ENCODE measurements around the gene YKT6.
A peak's percentile ranks its signal among the peaks of the same experiment; 100 is the strongest.

YKT6 gene

DNA sequence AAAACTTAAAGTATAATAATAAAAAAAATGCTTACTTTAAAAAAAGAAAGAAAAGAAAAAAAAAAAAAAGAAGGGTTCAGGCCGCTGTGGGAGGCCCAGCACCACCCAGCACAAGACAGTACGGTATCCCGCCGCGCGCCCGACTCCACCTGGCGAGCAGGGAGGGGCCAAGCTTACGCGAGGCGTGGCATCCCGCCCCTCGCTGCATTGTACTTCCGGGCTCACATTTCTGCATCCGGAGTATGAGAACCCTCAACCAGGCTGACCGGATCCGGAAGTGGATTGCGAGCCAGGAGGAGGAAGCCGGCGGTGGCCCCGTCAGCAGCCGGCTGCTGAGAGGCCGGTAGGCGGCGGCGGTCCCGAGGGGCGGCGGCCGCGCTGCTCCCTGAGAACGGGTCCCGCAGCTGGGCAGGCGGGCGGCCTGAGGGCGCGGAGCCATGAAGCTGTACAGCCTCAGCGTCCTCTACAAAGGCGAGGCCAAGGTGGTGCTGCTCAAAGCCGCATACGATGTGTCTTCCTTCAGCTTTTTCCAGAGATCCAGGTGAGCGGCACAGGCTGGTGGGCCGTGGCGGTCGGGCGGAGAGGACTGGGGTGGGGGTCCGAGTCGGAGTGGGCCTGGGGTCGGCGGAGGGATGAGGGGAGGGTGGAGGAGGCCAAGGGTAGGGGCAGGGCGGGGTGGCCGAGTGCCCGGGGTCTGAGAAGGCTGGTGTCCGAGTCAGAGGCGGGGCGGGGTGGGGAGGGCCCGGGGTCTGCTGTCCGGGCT lies at the start of gene YKT6:
Gene YKT6 (plus strand): TSS at position 280 of the 763 bp plus-strand sequence. CDS start 158 bp downstream, at position 438.
- H3K4me3 ChIP-seq (ENCODE audit: low read depth, low read length): peak within 1 kb of the TSS; percentile 99
- peak within 1 kb of the TSS; percentile 56; the same call in 1 of the 2 replicates for H3K27ac ChIP-seq (ENCODE audit: low read depth, low read length)
- no peaks in the 10 kb centered on the region for H3K27me3 ChIP-seq (ENCODE audit: control insufficient read depth, insufficient read depth, low read length)

DNA sequence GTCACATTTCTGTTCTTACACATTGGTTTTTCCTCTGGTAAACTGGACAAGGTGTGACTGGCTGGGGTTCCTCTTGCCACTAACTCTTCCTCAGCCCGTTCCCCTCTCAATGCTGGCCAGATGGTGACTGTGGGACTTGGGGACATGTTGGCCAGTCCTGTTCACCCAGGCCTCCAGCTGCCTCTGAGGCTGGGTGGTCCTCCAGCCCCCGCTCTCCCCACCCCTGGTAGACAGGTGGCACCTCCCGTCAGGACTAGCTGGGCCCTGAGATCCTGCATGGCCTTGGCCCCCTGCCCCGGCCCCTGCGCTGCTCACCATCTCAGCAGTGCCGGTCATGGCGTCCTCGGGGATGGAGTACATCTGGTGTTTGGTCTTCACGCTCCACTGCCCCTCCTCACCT lies 48.8 kb upstream of the YKT6 start:
- Histone ChIP-seq H3K9ac (ENCODE audit: low read length) (no peak overlapping the region), H3K36me3 (ENCODE audit: control insufficient read depth, insufficient read depth, low read length) (no peaks in the 10 kb centered on the region), H3K4me1 (ENCODE audit: control insufficient read depth, insufficient read depth, low read length) (peaks cover 11% of the 10 kb centered on the region), H3K4me3 (ENCODE audit: low read depth, low read length) (no peak overlapping the region), H3K27ac (ENCODE audit: low read depth, low read length) (no peak overlapping the region), H3K9me3 (ENCODE audit: control insufficient read depth, insufficient read depth, low read depth, low read length) (no peaks in the 10 kb centered on the region), H3K27me3 (ENCODE audit: control insufficient read depth, insufficient read depth, low read length) (no peaks in the 10 kb centered on the region)

More for the DNA sequence above, at the start of gene YKT6:
- H3K9ac ChIP-seq (ENCODE audit: low read length): peak within 1 kb of the TSS; percentile 93
- H3K9me3 ChIP-seq (ENCODE audit: control insufficient read depth, insufficient read depth, low read depth, low read length): no peaks in the 10 kb centered on the region
- no peaks in the 10 kb centered on the region for H3K4me1 ChIP-seq (ENCODE audit: control insufficient read depth, insufficient read depth, low read length)
- peaks cover 18% of the 10 kb centered on the region for H3K36me3 ChIP-seq (ENCODE audit: control insufficient read depth, insufficient read depth, low read length)

DNA sequence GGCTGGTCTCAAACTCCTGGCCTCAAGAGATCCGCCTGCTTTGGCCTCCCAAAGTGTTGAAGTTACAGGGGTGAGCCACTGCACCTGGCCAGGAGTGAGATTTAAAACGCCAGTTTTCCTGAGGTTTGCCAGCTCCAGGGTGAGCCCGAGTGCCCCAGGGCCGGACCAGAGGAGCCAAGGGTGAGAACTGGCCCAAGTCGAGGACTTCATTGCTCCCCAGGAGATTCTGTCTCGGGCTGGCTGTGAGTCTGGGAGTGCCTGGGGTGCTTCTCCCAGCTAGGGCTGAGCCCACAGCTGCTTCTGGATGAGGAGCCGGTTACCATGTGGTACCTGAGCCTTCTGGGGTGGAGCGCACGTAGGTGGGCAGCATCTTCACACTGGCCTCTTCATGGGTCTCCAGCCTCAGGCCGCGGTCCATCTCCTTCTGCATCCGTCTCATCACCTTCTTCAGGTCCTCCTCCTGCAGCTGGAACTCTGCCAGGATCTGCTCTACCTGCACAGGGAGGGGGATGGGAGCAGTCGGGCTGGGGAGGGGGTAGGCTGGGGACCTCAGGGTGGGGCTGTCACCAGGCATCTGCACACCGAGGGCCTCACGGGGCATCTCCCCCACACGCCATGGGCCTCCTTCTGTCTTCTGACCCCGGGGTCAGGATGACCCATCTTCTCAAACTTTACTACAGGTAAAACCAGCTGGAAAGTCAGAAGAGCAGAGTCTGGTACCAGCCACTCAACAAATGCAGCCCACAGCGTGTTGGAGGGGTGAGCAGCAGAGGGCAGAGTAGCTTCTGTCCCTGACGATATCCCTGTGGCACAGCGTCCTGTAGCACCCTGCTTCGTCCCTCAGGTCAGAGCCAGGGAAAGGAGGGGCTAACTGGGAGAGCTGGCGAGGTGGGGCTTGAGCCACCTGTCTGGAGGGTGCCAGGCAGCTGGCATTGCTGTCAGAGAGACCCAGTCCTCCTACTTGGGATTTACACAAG lies 47.5 kb upstream of the YKT6 start:
- Histone ChIP-seq H3K36me3 (ENCODE audit: control insufficient read depth, insufficient read depth, low read length) (no peaks in the 10 kb centered on the region), H3K9me3 (ENCODE audit: control insufficient read depth, insufficient read depth, low read depth, low read length) (no peaks in the 10 kb centered on the region), H3K9ac (ENCODE audit: low read length) (no peak overlapping the region), H3K4me3 (ENCODE audit: low read depth, low read length) (no peak overlapping the region), H3K27me3 (ENCODE audit: control insufficient read depth, insufficient read depth, low read length) (no peaks in the 10 kb centered on the region), H3K27ac (ENCODE audit: low read depth, low read length) (no peak overlapping the region), H3K4me1 (ENCODE audit: control insufficient read depth, insufficient read depth, low read length) (peaks cover 5% of the 10 kb centered on the region; the same call in 1 of the 2 replicates)

DNA sequence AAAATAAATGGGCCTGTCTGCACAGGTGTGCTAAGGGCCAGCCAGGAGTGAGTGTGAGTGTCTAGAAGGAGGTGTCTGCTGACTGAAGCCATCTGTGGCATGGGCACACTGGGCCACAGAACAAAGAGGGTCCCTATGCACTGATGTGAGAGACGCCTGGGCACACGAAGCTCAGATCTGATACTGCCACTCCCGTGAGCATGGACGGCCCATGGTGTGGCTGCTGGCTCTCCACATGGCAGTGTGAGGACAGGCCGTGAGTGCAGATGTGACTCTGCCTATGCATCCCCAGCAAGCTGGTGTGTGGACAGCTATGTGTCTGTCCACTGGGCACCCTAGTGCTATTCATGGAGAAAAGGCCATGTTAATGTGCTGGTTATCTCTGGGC lies 46.8 kb upstream of the YKT6 start:
- Histone ChIP-seq H3K4me1 (ENCODE audit: control insufficient read depth, insufficient read depth, low read length) (peaks cover 5% of the 10 kb centered on the region; the same call in 1 of the 2 replicates), H3K36me3 (ENCODE audit: control insufficient read depth, insufficient read depth, low read length) (no peaks in the 10 kb centered on the region), H3K27ac (ENCODE audit: low read depth, low read length) (no peak overlapping the region), H3K4me3 (ENCODE audit: low read depth, low read length) (no peak overlapping the region), H3K27me3 (ENCODE audit: control insufficient read depth, insufficient read depth, low read length) (no peaks in the 10 kb centered on the region), H3K9me3 (ENCODE audit: control insufficient read depth, insufficient read depth, low read depth, low read length) (no peaks in the 10 kb centered on the region), H3K9ac (ENCODE audit: low read length) (no peak overlapping the region)

DNA sequence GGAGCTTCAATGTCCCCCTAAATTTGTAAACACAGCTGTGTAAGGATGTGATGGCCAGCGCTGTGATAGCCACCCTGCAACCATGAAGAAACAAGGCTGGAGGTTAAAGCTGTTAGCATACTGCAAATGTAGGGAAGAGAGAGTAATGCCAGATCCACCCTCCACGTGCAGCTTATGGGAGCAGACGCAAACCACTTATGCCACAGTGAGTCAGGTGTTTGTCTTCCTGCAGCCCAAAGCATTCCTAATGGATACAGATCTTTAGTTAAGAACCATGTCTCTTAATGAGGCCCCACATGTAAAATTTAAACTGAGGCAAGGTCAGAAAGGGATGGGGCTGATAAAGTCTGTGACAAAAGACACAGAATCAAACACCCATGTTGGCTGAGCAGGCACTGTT lies 46.1 kb upstream of the YKT6 start:
- no peaks in the 10 kb centered on the region for H3K36me3 ChIP-seq (ENCODE audit: control insufficient read depth, insufficient read depth, low read length)
- H3K9ac ChIP-seq (ENCODE audit: low read length): no peak overlapping the region
- H3K27me3 ChIP-seq (ENCODE audit: control insufficient read depth, insufficient read depth, low read length): no peaks in the 10 kb centered on the region
- H3K9me3 ChIP-seq (ENCODE audit: control insufficient read depth, insufficient read depth, low read depth, low read length): no peaks in the 10 kb centered on the region
- no peak overlapping the region for H3K4me3 ChIP-seq (ENCODE audit: low read depth, low read length)
- H3K4me1 ChIP-seq (ENCODE audit: control insufficient read depth, insufficient read depth, low read length): peaks cover 5% of the 10 kb centered on the region; the same call in 1 of the 2 replicates
- H3K27ac ChIP-seq (ENCODE audit: low read depth, low read length): no peak overlapping the region

DNA sequence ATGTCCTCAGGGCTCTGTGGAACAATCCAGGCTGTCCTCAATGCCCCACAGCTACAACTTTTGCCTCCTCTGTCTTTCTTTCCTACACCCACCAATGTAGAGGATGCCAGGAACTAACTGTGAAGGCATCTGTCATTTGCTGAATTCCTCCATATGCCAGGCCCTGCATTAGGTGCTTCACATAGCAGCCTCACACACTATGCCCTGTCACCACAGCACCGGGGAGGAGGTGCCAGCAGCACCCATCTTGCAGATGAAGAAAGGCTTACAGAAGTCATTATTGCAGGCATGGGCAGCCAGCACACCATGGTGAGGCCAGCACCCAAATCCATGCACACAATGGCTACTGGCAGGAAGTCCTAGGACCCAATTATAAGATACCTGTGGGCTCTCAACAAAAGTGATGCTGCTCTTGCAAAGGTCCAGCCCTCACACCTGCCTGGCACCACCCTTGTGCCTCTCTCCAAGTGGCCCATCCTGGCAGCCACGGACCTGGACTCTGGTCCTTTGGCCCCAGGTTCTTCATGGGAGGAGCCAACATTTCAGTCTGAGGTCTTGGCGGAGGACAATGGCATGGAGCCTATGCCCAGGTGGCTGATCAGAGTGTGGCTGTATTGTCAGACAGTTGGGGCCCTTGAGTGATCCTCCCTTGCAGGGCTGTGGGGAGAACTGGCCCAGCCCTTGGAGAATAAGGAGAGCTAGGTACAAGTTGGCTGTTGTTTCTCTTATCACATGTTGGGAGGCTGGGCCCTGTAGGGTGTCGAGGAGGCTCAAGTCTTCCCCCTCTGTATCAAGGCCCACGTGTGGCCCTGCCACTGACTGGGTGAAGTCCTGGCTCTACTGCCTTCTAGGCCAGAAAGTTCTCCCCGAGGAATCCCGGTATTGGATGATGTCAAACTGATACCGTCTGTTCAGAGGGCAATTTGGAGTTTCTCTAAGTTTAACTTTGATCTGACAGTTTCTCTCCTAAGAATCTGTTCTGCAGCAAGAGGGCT lies 45.3 kb upstream of the YKT6 start:
- Histone ChIP-seq H3K27ac (ENCODE audit: low read depth, low read length) (no peak overlapping the region), H3K9me3 (ENCODE audit: control insufficient read depth, insufficient read depth, low read depth, low read length) (no peaks in the 10 kb centered on the region), H3K4me3 (ENCODE audit: low read depth, low read length) (no peak overlapping the region), H3K4me1 (ENCODE audit: control insufficient read depth, insufficient read depth, low read length) (peaks cover 5% of the 10 kb centered on the region; the same call in 1 of the 2 replicates), H3K27me3 (ENCODE audit: control insufficient read depth, insufficient read depth, low read length) (no peaks in the 10 kb centered on the region), H3K36me3 (ENCODE audit: control insufficient read depth, insufficient read depth, low read length) (no peaks in the 10 kb centered on the region), H3K9ac (ENCODE audit: low read length) (no peak overlapping the region)

DNA sequence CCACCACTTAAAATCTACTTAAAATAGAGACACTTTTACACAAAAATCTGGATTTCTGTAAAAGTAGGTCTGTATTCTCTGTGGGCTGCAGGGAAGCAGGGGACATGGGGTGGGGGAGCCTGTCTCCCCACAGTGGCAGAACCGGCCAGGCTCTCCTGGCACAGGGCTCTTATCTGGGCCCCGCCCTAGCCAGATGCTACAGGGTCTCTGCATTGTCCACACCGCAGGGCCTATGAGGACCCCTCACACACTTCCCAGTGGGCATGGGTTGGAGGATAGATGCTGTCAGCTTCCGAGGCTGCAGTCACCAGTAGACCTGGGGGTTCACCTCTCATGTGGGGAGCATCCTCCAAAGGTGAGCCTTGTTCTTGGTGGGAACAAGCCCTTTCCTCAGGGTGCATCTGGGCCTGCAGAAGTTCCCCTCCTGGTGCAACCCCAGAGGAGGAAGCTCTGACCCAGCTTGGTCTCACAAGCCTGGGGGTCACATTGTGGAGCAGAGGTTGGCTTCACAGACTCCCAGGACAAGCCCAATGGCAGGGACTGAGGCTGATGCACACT lies 44.2 kb upstream of the YKT6 start:
- no peak overlapping the region for H3K4me3 ChIP-seq (ENCODE audit: low read depth, low read length)
- H3K27me3 ChIP-seq (ENCODE audit: control insufficient read depth, insufficient read depth, low read length): no peaks in the 10 kb centered on the region
- H3K36me3 ChIP-seq (ENCODE audit: control insufficient read depth, insufficient read depth, low read length): no peaks in the 10 kb centered on the region
- peaks cover 5% of the 10 kb centered on the region; the same call in 1 of the 2 replicates for H3K4me1 ChIP-seq (ENCODE audit: control insufficient read depth, insufficient read depth, low read length)
- no peaks in the 10 kb centered on the region for H3K9me3 ChIP-seq (ENCODE audit: control insufficient read depth, insufficient read depth, low read depth, low read length)
- no peak overlapping the region for H3K27ac ChIP-seq (ENCODE audit: low read depth, low read length)
- no peak overlapping the region for H3K9ac ChIP-seq (ENCODE audit: low read length)

DNA sequence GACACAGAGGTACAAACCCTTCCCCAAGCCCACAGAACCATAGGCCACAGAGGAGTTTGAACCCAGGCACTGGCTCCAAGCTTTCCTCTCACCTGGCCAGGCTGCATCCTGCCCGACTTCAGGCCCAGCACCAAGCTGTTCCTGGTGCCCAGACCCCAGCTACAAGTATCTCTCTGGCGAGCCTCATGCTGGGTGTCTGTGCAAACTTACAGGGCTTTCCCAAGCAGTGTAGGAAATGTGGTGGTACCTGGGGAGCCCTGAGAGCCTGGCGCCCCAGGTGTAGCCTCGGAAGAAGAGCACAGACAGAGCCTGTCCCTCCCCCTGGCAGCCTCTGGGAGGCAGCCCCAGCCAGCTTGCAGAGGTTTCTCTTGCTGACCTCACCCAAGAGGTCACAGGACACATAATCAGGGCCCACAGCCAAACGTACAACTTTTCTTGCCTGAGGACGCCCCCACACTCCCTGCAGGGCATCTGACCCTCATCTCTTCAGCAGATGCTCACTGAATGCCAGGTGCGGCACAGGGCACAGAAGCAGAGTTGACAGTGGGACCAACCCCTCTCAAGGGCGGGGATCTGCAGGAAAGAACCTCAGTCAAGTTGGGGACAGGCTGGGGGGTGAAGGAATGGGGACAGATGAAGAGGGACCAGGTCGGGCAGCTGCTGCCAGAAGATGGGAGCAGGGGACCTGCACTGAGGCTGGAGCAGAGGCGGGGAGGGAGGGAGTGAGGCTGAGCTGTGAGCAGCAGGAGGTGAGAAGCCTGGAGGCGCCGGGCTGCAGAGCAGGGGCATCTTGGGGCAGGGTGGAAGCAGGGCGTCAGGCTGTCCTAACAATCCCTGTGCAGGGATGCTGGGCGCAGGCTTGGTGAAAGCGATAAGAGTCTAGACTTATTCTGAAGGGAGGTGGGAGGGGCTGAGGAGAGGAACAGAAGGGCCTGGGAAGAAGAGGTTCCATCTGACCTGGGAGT lies 43.4 kb upstream of the YKT6 start:
- no peaks in the 10 kb centered on the region for H3K9me3 ChIP-seq (ENCODE audit: control insufficient read depth, insufficient read depth, low read depth, low read length)
- no peaks in the 10 kb centered on the region for H3K27me3 ChIP-seq (ENCODE audit: control insufficient read depth, insufficient read depth, low read length)
- H3K27ac ChIP-seq (ENCODE audit: low read depth, low read length): no peak overlapping the region
- no peaks in the 10 kb centered on the region for H3K36me3 ChIP-seq (ENCODE audit: control insufficient read depth, insufficient read depth, low read length)
- H3K4me3 ChIP-seq (ENCODE audit: low read depth, low read length): no peak overlapping the region
- H3K9ac ChIP-seq (ENCODE audit: low read length): no peak overlapping the region
- peaks cover 5% of the 10 kb centered on the region; the same call in 1 of the 2 replicates for H3K4me1 ChIP-seq (ENCODE audit: control insufficient read depth, insufficient read depth, low read length)

DNA sequence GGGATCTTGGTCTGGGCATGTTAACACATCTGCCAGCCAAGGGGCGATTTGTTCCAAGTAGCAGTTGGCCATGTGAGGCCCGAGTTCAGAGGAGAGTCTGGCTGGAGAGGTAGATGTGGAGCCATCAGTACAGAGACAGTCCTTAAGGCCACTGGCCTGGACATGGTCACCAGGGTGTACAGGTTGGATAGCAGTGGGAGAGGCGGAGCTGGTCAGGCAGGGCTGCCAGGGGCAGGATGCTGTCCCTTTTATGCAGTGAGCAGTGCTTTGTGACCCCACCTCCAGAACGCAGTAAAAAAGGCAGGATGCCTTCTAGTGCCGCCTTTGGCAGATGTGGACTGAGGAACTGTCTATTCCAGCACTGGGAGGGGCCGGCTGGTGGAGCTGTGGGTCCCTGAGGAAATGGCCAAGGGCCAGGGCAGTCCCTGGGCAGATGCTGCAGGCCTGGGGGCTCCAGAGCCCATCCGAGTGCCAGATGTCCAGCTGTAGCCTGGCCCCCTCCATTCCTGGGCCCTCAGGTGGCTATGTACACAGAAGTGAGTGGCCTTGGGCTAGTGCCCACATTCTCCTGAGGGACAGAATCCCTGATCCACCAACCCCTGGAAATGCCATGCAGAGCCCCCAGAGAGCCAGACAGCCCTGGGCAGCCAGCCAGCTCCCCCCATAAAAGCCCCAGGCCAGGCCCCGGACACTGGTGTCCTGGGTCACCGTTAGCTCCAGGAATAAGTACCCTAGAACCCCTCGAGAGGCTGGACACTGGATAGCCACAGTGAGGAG lies 42.5 kb upstream of the YKT6 start:
- H3K9ac ChIP-seq (ENCODE audit: low read length): no peak overlapping the region
- peaks cover 6% of the 10 kb centered on the region; the same call in 1 of the 2 replicates for H3K4me1 ChIP-seq (ENCODE audit: control insufficient read depth, insufficient read depth, low read length)
- H3K27ac ChIP-seq (ENCODE audit: low read depth, low read length): no peak overlapping the region
- H3K4me3 ChIP-seq (ENCODE audit: low read depth, low read length): no peak overlapping the region
- no peaks in the 10 kb centered on the region for H3K9me3 ChIP-seq (ENCODE audit: control insufficient read depth, insufficient read depth, low read depth, low read length)
- H3K27me3 ChIP-seq (ENCODE audit: control insufficient read depth, insufficient read depth, low read length): no peaks in the 10 kb centered on the region
- H3K36me3 ChIP-seq (ENCODE audit: control insufficient read depth, insufficient read depth, low read length): no peaks in the 10 kb centered on the region
